Ovary (tissue), 9 donors: Measurements from ENCODE around the gene ARSJ. TPM values are rescaled to one million over a fixed set of nuclear protein-coding genes. Genes with fewer than 3 reads are reported as not detected.

Experiments used
- polyA plus RNA-seq, 2 donors: library from polyadenylated mRNA; stranded (reverse); fragments of 200-250 nt in 1 of 2; fragments of 350-450 nt in 1 of 2; fragmentation: Illumina TruSeq in 1 of 2; extraction: RNeasy Lipid Tissue Mini Kit (QIAGEN cat#74804) in 1 of 2; gene quantifications; one replicate each; pipeline ENCODE4 v1.2.3, GENCODE V29; 2013 to 2014
- total RNA-seq, 7 donors: library from RNA; depleted of rRNA in 2 of 7; stranded (reverse); fragments of >200 nt in 2 of 7; fragmentation: NEBNext Ultra II Directional in 3 of 7; extraction: Animal tissue kit (Norgen Biotek cat#: 25700) in 3 of 7; gene quantifications; one replicate each; pipeline versions ENCODE4 v1.1.0 to v1.2.4, GENCODE V29; 2016 to 2023
- donor health status: DM: no; HTN: no; CAD: no; lungs with moderate emphysema.
- donor health status: DM: no; HTN: no; CAD: no.
- donor health status: Bipolar disorder and iron deficiency.
- donor health status: DM: yes; HTN: yes; CAD: no.
- donor health status: DM: no; HTN: no; CAD: no.
- donor health status: DM: yes; HTN: yes; CAD: no.

ARSJ gene
- total and polyA plus RNA-seq, 9 donors: 1.3 to 6.7 (median 4.4) TPM

Other genes with a start within 250 kb of the ARSJ start
- 10 to 100 TPM; 30.6 to 36.9 (median 32.5) TPM for gene CAMK2D, start 217.9 kb downstream of the ARSJ start, total RNA-seq
- gene CAMK2D, start 217.9 kb downstream of the ARSJ start, polyA plus RNA-seq: 10 to 100 TPM; 14.2 to 27.9 TPM